Sigmoid colon (tissue), 4 donors: Measurements from ENCODE around the gene ABCC3.

Source experiments
- POLR2AphosphoS5 ChIP-seq, 4 donors: sonication (generic); formaldehyde crosslinking; IDR thresholded peaks; one replicate each; pipeline ENCODE4 v1.6.1; 2017; ENCODE audit warnings: antibody characterized with exemption in 4 of 4
- TF ChIP-seq, protein P1 (sequence below), 4 experiments: fragments of 450-650 bp in 3 of 4; fragments of 200-600 bp in 1 of 4; IDR thresholded peaks; one replicate each; pipeline ENCODE4 v1.5.1; 2016 to 2019; ENCODE audit warnings: antibody characterized with exemption in 4 of 4, mild to moderate bottlenecking in 3 of 4, moderate library complexity in 2 of 4

DNA sequence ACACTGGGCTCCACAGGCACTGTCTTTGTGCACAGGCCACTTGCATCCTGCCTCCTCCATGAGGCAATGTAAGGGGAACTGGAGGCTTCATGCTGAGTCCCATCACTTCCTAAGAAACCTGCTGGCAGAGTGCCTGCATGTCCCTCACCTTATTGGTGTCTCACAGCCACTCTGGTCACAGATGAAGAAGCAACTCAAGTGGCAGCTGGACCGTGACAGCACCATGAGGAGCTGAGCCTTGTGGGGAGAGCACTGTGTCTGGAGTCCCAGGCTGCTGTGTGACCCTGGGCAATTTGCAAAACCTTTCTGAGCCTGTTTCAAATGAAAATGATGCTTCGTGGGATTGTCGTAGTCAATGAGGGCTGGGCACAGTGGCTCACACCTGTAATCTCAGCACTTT, 53.6 kb downstream of the ABCC3 start:
- TF ChIP-seq, protein P1, sequence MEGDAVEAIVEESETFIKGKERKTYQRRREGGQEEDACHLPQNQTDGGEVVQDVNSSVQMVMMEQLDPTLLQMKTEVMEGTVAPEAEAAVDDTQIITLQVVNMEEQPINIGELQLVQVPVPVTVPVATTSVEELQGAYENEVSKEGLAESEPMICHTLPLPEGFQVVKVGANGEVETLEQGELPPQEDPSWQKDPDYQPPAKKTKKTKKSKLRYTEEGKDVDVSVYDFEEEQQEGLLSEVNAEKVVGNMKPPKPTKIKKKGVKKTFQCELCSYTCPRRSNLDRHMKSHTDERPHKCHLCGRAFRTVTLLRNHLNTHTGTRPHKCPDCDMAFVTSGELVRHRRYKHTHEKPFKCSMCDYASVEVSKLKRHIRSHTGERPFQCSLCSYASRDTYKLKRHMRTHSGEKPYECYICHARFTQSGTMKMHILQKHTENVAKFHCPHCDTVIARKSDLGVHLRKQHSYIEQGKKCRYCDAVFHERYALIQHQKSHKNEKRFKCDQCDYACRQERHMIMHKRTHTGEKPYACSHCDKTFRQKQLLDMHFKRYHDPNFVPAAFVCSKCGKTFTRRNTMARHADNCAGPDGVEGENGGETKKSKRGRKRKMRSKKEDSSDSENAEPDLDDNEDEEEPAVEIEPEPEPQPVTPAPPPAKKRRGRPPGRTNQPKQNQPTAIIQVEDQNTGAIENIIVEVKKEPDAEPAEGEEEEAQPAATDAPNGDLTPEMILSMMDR (IDR thresholded peaks at IDR 0.05), result no peak
- TF ChIP-seq POLR2AphosphoS5 (IDR thresholded peaks at IDR 0.05), result no peak
